Hepatocyte (in vitro differentiated cells): ENCODE results near the gene GPX8. TPM values are rescaled to one million over a fixed set of nuclear protein-coding genes. Genes with fewer than 3 reads are reported as not detected.
A peak's percentile ranks its signal among the peaks of the same experiment; 100 is the strongest.

Experiments used
- DNase-seq: peaks from one replicate; pipeline ENCODE4 v3.0.0-alpha.2; 2016; ENCODE audit warnings: low spot score
- H2AFZ ChIP-seq: fragments of 200-600 bp; sonication (generic); 2 replicates; pipeline ENCODE4 v1.6.0; 2016; ENCODE audit warnings: antibody characterized with exemption, mild to moderate bottlenecking
- H3K27ac ChIP-seq: fragments of 200-600 bp; sonication (generic); 2 replicates; pipeline ENCODE4 v1.5.1; 2016; ENCODE audit warnings: mild to moderate bottlenecking
- H3K27me3 ChIP-seq: fragments of 200-600 bp; sonication (generic); 2 replicates; pipeline ENCODE4 v1.6.1; 2016
- H3K36me3 ChIP-seq: fragments of 200-600 bp; sonication (generic); replicated peaks from 2 replicates; pipeline ENCODE4 v1.5.1; 2016; ENCODE audit warnings: low read depth; ENCODE audit not compliant: insufficient read depth
- H3K4me1 ChIP-seq: fragments of 200-600 bp; sonication (generic); 2 replicates; pipeline ENCODE4 v1.5.1; 2016; ENCODE audit warnings: mild to moderate bottlenecking, moderate library complexity; ENCODE audit not compliant: insufficient read depth
- H3K4me2 ChIP-seq: fragments of 200-600 bp; sonication (generic); 2 replicates; pipeline ENCODE4 v1.6.0; 2016
- H3K4me3 ChIP-seq: fragments of 200-600 bp; sonication (generic); 2 replicates; pipeline ENCODE4 v1.5.1; 2016; ENCODE audit warnings: mild to moderate bottlenecking
- H3K79me2 ChIP-seq: fragments of 200-600 bp; sonication (generic); 2 replicates; pipeline ENCODE4 v1.6.0; 2017; ENCODE audit warnings: mild to moderate bottlenecking
- H3K9me2 ChIP-seq: fragments of 200-600 bp; sonication (generic); replicated peaks from 2 replicates; pipeline ENCODE4 v1.6.0; 2017; ENCODE audit warnings: mild to moderate bottlenecking; ENCODE audit not compliant: insufficient read depth
- H3K9me3 ChIP-seq: fragments of 200-600 bp; sonication (generic); 2 replicates; pipeline ENCODE4 v1.5.1; 2016; ENCODE audit warnings: low read depth, mild to moderate bottlenecking
- H4K20me1 ChIP-seq: fragments of 200-600 bp; sonication (generic); 2 replicates; pipeline ENCODE4 v1.6.0; 2016; ENCODE audit warnings: mild to moderate bottlenecking; ENCODE audit not compliant: insufficient read depth, poor library complexity, severe bottlenecking
- CTCF ChIP-seq: fragments of 200-600 bp; sonication (generic); IDR thresholded peaks from 2 replicates; pipeline ENCODE4 v1.5.1; 2016; ENCODE audit warnings: antibody characterized with exemption, mild to moderate bottlenecking; ENCODE audit not compliant: poor library complexity
- EZH2 ChIP-seq: fragments of 200-600 bp; sonication (generic); IDR thresholded peaks from 2 replicates; pipeline ENCODE4 v1.6.1; 2016; ENCODE audit warnings: antibody characterized with exemption, mild to moderate bottlenecking, borderline replicate concordance
- EZH2phosphoT487 ChIP-seq: fragments of 200-600 bp; sonication (generic); IDR thresholded peaks from one replicate; pipeline ENCODE4 v1.6.1; 2018; ENCODE audit warnings: antibody characterized with exemption, mild to moderate bottlenecking, low read depth, moderate library complexity; ENCODE audit not compliant: unreplicated experiment, severe bottlenecking
- WGBS: methylation state at CpG from one replicate; pipeline ENCODE4 v1.1.6; 2016; ENCODE audit warnings: low lambda C conversion rate; ENCODE audit errors: missing lambda C conversion rate; 5-methylcytosine and 5-hydroxymethylcytosine counted together
- polyA plus RNA-seq: library from polyadenylated mRNA; unstranded; fragments of >200 nt; fragmentation: Nextera tagmentation; extraction: Ambion mirVana; gene quantifications from 2 replicates; pipeline ENCODE4 v1.2.1, GENCODE V29; 2016
- total RNA-seq: library from RNA; depleted of rRNA; stranded (reverse); fragments of >200 nt; gene quantifications from 2 replicates; pipeline ENCODE4 v1.2.3, GENCODE V29; 2014

The GPX8 gene
- total and polyA plus RNA-seq, 2 experiments from 2014 or later, result 134 to 178 TPM

GRCh38 chr5:55176176-55176818 is 16.3 kb downstream of the GPX8 start:
- H3K27me3 ChIP-seq, result peaks cover 78% of the 10 kb centered on the region
- H3K27ac ChIP-seq, result no peak overlapping the region
- no peaks in the 10 kb centered on the region for H3K79me2 ChIP-seq
- H2AFZ ChIP-seq, result peak overlapping the region; percentile 55
- TF ChIP-seq EZH2 (peak; percentile 37), EZH2phosphoT487 (no peak), CTCF (peak; percentile 23)
- H3K4me2 ChIP-seq, result peak overlapping the region; percentile 98
- no peaks in the 10 kb centered on the region for H3K9me2 ChIP-seq
- peak; percentile 80 for DNase-seq
- H3K4me1 ChIP-seq, result peaks cover 13% of the 10 kb centered on the region
- no peaks in the 10 kb centered on the region for H4K20me1 ChIP-seq
- H3K9me3 ChIP-seq, result no peaks in the 10 kb centered on the region
- H3K36me3 ChIP-seq, result no peaks in the 10 kb centered on the region
- under 1% methylated on average over 33 of the region's 44 CpGs for WGBS
- peak overlapping the region; percentile 44 for H3K4me3 ChIP-seq

- Histone ChIP-seq H3K36me3 (no peaks in the 10 kb centered on the region), H3K79me2 (no peaks in the 10 kb centered on the region), H3K9me2 (no peaks in the 10 kb centered on the region), H3K27me3 (peaks cover 85% of the 10 kb centered on the region), H2AFZ (no peak overlapping the region), H3K9me3 (no peaks in the 10 kb centered on the region), H3K27ac (no peak overlapping the region), H3K4me3 (no peak overlapping the region), H4K20me1 (no peaks in the 10 kb centered on the region), H3K4me2 (peak overlapping the region; percentile 98), H3K4me1 (peaks cover 13% of the 10 kb centered on the region)
- WGBS, result 10% methylated on average over 2 of the region's 2 CpGs
- DNase-seq, result no peak
- TF ChIP-seq EZH2 (no peak), EZH2phosphoT487 (no peak), CTCF (no peak)
Observed at GRCh38 chr5:55177078-55177477, 17.1 kb downstream of the GPX8 start.

GRCh38 chr5:55180016-55180415 is 20.0 kb downstream of the GPX8 start:
- Histone ChIP-seq H3K79me2 (no peaks in the 10 kb centered on the region), H4K20me1 (no peaks in the 10 kb centered on the region), H3K36me3 (no peaks in the 10 kb centered on the region), H2AFZ (no peak overlapping the region), H3K4me3 (no peak overlapping the region), H3K4me2 (no peak overlapping the region), H3K9me2 (no peaks in the 10 kb centered on the region), H3K27ac (no peak overlapping the region), H3K4me1 (peaks cover 6% of the 10 kb centered on the region), H3K9me3 (no peaks in the 10 kb centered on the region), H3K27me3 (peaks cover 84% of the 10 kb centered on the region)
- TF ChIP-seq CTCF (no peak), EZH2phosphoT487 (no peak), EZH2 (no peak)
- WGBS, result 35% methylated on average over 1 of the region's 1 CpG
- DNase-seq, result no peak
